Dedifferentiated amniotic fluid mesenchymal stem cell (primary cell): ENCODE results near the gene FAR2.
A peak's percentile ranks its signal among the peaks of the same experiment; 100 is the strongest.
"Not testable (repeated sequence)": the region's sequence is repeated elsewhere in the genome, so short reads cannot be mapped to it uniquely, and the experiment has no call there.

Experiments
- DNase-seq: peaks from one replicate; pipeline ENCODE4 v3.0.0-alpha.2; 2016; ENCODE audit errors: extremely low spot score

Gene FAR2

DNA sequence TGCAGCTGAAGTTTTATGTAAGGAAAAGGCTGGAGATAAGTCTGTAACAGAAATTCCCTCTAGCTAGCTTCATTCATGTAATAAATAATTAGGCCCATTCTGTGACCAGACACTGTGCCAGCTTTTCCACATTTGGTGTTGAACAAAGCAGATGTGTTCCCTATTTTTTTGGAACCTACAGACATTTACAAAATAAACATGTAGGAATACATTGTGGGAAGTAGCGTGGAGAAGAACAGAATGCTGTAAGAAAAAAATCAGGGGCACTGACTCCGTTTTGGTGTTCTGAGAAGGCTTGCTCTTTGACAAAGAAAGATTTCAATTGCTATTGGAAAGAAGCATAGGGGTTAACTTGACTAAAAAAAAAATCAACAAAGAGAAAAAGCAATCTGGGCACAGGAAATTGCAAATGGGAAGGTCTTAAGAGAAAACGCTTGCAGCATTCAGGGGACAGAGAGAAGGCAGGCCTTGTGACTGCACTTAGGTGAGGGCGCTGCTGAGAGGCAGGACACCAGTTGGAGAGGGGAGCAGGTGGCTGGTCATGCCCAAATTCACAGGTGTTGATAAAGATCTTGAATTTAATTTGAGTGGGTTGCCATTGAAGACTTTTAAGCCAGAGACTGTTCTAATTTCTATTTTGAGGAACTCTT lies 4.0 kb downstream of the FAR2 start:
- DNase-seq: no peak

DNA sequence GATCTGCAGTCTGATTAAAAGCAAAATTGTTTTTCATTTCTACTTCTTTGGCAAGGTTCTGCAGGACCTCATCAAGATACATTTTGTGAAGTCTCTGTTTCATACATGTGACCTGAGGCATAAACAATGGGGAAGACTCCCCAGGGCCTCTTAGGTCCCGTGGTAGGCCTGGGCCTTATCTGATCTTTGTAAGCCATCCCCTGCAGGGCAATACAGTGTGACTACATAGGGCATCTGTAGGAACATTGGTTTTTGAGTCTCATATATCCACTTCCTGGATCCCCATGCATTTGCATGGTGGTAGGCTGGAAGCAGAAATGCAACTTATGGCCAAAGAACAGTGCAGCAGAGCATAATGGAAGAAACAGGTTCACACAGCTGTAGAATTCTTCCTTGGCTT lies 6.0 kb downstream of the FAR2 start:
- no peak for DNase-seq

DNA sequence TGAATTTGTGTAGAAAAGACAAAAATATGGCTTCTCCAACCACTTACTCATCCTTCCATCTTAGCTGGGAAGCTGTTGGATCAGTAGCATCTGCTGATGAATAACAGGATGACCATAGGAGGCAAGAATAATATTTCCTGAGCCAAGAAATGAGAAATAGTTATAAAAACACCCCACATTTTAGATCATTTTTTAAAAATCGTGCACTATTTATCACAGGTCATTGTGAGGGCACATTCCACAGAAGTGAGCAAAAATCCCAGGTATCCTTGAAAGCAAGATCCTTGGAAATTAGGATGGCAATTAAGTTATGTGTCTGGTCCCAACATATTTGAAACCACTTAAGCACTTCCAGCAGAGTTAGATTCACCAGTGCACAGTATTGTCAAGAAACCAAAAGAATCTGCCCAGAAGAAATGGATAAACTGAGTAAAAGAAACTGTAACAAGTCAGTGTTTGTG lies 8.4 kb downstream of the FAR2 start:
- DNase-seq: no peak

DNA sequence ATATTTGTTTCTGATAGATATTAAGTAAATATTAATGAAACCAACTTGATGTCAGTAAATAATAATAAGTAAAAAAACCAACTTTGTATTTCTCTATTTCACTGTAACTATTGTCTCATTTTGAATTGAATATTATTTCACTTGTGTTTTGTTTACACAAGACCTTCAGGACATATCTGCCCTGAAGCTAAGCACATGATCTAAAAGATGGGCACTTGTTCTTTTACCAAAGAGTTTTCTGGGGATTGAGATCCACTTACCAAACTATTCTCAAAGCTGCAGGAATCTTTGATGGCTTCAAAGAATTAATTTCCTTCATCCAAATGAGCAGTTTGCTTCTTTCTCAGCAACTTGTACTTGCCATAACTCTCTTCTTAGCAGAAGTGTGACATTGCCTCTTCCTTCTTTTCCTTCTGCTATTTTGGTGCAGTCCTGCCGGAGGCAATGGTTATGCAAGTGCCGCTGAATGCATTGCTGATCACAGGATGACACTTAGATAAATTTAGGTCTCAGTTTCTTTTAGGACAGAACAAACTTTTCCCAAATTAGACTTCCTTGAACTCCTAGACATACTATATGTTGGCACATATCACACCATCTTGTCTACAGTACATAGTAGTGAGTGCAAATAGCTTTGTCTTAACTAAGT lies 9.2 kb downstream of the FAR2 start:
- no peak for DNase-seq

DNA sequence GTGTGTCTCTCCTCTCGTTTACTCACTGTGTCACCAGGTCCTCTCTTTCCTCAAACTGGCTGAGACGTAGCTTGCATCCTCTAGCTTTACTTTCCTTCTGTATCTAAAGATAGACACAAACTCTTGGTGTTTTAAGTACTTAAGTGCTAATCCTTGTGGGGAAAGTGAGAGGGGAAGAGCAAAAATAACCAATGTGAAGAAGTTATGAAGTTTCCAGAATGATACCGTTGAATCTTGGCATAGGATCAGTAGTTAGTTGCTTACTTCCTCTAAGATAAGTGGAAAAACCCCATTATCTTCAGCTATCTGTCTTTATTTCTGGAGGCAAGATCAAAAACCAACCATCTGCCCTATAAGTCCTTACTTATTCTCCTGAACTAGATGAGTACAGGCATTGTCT lies 10.6 kb downstream of the FAR2 start:
- DNase-seq: no peak

DNA sequence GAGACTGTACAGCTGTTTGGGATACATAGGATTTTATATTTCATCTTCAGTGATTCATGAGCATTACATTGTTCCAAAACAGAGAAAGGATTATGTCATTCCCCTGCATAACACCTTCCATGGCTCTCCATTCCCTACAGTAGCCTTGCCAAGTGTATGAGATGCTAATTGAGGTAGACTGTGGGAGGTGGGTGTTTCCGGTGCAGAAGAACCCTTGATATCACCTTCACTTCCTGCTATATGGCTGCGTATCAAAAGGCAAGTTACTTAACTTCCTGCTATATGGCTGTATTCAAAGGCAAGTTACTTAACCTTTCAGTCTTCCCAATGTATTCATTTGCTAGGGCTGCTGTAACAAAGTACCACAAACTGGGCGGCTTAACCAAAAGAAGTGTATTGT lies 11.2 kb downstream of the FAR2 start:
- DNase-seq: no peak

DNA sequence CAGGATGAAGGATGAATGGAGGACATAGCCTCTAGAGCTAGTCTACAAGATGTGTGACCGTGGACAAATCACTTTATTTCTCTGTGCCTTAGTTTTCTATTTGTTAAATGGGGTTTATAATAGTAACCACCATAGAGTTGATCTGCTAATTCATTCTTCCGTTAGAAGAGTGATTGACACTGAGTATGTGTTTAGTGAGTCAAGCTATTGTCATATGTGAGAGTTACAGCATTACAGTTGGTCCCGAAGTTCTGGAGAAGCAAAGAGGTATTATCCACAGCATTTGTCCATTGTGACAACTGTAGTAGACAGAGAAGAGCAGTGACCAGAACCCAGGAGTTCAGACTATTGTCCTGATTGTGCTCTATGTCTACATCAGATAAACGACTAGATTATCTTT lies 14.1 kb downstream of the FAR2 start:
- DNase-seq: no peak

DNA sequence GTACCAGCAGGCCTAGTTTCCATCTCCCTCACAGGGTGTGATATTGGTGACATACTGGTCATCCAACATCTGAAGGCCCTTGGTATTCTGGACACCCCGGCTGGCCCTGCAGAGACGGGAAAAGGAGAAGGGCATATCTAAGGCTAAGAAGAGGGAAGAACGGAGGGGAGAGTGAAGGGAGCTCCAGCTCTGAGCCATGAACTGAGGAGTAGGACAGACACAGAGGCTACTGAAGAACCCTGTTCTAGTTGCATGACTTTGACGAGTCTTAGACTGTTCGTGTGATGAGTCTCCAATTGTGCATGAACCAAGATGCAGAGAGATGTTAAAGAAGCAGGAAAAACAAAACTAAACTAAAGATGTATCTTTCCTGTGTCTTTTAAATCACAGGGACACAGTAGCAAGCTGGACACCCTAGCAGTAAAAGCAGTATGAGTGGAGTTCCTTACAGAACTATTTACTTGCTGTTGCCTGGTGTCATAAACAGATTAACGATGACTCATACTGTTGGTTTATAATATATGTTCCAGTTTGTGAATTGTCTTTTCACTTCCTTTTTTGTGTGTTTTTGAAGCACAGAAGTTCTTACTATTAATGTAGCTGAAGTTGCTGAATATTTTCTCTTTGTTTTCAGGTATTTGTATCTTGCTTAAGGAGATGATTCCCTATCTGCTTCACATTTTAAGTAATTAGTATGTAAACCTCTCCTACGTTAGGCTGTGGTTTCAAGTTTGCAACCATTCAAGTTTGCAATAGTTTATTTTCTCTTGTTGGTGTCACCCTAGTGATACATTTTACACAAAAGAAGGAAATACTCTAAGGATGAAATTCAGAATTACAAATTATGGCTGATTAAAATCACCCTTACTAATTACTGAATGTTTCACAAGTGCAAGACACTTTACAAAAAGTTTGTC lies 15.7 kb downstream of the FAR2 start:
- peak; percentile 65 for DNase-seq

DNA sequence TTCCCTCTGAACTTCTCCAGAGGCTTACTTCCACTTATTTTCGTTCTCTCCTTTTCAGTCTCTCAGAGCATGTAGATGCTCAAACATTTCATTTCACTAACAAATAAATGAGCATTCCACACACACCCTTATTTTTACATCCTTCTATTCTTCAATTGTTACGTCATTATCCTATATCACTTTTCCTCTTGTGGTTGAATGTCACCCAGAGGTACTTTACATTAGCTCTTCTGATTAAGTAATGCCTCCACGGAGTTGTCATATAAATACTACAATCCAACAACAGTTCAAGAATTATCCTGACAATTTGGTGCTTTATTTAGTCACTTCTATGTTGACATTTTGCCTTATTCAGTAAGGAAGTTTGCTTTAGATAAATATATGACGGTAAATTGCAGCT lies 18.4 kb downstream of the FAR2 start:
- DNase-seq: no peak

DNA sequence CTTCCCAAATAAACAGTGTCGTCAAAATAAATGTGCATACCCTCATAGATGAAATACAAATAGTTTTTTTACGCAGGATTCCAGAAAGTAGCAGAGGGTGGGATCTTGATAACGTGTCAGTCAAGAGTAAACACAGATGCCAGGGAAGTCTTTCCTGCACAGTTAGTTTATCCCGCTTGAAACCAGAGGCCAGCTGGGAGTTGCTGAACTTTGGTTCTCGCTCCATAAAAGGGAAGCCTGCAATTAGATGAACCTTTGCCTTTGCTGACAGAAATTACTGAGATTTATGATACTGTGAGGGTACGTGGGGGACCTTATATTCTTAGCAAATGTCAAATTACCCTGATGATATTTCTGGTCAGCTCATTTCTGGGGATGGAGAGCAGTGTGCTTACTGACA lies 18.9 kb downstream of the FAR2 start:
- no peak for DNase-seq

DNA sequence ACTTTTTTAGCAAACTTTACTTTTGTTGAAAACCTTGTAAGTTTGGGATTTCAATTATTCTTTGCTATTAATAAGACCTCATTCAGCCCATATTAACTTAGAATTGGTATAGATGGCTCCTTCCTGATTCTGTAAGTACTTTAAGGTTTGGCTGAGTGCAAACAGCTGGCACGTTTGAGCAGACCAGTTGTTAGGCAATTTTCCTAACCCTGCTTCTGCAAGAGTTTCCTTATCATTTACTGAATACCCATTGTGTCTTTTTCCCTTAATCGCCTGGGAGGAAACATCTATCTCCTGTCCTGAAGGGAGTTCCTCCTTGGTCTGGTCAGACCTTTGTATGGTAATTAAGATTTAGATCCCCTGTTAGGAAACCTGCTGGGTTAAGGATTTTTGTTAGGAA lies 20.9 kb downstream of the FAR2 start:
- not testable (repeated sequence) for DNase-seq

DNA sequence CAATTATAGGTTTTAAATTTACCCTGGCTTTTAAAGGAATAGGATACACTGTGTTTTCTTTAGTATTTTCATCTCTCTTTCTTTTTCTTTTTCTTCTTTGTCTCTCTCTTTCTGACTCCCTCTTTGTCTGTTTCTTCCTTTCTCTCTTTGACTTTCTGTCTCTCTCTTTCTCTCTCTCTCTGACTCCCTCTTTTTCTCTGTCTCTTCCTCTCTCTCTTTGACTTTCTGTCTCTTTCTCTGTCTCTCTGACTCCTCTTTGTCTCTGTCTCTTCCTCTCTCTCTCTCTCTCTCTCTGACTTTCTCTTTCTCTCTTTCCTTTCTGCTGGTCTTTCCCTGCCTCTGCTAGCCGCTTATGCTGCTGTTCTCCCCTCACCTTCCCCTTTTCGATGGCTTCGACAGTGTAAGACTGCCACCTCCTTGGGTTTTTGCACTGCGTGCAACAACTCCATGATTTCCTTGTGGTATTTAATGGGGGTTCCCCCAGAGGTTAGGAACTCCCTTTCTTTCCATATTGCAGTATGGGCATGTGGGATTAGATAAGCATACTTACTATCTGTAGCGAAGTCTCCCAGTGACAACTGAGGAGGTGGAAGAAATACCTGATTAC lies 21.5 kb downstream of the FAR2 start:
- not testable (repeated sequence) for DNase-seq

DNA sequence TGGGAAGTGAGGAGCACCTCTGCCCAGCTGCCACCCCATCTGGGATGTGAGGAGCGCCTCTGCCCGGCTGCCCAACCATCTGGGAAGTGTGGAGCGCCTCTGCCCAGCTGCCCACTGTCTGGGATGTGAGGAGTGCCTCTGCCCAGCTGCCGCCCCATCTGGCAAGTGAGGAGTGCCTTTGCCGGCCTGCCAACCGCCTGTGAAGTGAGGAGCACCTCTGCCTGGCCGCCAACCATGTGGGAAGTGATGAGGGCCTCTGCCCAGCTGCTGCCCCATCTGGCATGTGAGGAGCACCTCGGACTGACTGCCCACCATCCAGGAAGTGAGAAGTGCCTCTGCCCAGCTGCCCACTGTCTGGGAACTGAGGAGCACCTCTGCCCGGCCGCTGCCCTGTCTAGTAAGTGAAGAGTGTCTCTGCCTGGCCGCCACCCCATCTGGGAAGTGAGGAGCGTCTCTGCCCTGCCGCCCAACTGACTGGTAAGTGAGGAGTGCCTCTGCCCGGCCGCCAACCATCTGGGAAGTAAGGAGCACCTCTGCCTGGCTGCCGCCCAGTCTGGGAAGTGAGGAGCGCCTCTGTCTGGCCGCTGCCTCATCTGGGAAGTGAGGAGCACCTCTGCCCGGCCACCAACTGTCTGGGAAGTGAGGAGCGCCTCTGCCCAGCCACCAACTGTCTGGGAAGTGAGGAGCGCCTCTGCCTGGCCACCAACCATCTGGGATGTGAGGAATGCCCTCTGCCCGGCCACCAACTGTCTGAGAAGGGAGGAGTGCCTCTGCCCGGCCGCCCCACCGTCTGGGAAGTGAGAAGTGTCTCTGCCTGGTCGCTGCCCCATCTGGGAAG lies 22.6 kb downstream of the FAR2 start:
- DNase-seq: no peak

DNA sequence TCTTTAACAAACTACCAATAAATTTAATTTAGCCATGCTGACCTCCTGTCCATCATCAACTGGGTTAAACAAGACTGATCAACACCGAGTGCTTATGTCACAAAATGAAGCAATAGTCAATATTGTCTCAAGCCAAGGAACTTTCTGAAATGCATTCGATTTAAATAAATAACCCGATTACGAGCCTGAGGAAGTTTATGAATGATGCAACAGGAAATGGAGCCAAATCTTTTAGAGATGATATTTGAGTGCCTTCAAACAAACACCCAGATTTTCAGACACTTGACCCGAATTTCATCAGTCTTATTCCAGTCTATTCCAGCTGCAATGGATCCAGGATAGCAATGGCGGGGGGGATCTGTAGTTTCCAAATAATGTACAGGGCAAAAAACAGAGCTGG lies 27.9 kb downstream of the FAR2 start:
- no peak for DNase-seq

DNA sequence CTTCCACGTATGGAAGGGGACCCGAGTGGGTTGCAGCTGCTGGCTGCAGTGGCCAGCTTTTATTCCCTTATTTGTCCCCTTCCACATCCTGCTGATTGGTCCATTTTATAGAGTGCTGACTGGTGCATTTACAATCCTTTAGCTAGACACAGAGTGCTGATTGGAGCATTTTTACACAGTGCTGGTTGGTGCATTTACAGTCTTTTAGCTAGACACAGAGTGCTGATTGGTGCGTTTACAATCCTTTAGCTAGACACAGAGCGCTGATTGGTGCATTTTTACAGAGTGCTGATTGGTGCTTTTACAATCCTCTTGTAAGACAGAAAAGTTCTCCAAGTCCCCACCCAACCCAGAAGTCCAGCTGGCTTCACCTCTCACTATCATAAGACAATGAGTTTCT lies 33.2 kb downstream of the FAR2 start:
- not testable (repeated sequence) for DNase-seq

DNA sequence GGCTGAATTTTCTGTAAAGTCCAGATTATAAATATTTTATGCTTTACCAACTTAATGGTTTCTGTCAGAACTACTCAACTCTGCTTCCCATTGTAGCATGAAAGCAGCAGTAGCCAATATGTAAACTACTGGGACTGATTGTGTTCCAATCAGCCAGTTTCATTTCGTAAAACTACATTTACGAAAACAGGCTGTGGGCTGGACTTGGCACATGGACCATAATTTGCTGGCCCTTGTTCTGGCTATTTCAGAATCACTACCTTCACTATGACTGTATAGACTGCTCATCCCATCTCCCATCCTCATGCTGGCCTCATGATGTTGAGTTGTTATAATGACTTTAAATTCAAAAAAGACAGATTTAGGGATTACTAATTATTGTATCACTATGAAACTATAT lies 38.7 kb downstream of the FAR2 start:
- DNase-seq: no peak

DNA sequence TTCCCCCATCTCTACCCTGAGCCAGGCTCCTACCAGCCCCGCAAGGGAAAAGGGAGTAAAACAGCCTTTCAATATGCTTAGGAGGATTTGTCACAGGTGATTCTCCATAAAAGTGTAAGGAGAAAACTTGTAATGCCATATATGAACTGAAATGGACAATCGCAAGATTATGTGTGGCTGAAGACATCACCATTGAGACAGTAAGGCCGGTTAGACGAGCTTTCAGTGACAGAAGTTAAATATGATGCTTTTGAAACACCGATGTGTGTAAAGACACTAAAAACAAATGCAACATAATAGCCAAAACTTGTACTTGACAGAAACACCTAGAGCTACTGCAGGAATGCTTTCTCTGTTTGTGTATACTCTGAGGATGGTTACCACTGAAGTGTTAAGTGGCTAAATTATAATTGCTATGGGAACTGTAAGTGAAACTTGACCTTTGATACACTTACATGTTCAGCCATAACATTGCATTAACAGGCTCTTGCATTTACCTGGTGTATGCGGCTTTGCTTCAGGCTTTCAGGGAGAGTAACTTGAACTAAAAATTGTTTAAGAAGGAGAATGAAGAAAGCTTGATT lies 42.3 kb downstream of the FAR2 start:
- DNase-seq: no peak

DNA sequence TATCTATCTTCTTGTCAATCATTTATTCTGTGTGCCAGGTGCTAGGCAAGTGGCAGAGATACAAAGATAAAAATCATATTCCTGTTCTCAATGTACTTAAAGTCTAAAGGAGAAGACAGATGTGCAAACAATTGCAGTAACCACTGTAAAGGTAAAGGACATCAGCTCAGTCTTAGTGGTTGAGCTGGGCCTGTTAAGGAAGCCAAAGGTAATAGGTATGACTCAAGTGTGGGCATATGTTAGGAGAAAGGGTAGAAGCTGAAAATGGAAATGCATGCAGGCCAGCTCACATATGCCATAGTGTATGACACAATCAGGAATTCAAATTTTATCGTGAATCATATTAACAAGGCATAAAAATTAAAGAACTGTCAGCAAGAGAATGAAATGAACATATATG lies 49.8 kb downstream of the FAR2 start:
- no peak for DNase-seq

DNA sequence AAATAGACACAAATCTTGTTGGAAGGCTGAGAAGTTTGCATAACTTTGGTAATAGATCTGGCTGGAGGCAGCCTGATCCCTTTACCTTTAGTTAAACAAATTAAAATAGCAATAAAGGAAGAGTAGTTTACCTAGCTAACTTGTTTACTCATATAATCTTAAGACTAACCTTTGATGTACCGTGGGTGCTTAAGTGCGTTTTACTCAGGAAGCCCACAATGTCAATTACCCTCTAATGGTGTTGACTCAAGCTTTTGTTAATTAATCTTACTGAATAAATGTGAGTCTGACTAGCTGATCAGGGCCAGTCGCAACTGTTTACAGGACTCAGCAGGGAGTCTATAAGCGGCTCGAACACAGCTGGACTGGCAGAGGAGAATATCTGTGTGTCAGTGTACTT lies 51.5 kb downstream of the FAR2 start:
- no peak for DNase-seq

DNA sequence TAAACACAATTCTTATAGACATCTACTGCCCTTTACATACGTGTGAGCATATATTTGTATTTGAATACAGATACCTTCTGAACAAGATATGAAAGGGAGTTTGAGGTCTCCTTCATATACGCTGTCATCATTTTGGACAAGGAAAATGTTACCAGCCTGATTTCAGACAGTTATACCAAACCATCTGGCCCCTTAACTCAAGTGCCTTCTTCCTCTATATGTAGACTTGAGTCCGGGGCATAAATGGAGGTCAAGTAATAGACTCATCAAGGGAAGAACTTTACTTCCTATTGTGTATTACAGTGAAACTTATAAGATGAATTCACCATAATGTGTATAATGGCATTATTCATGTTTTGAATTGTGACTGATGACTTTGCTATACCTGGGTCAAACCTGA lies 52.2 kb downstream of the FAR2 start:
- no peak for DNase-seq

DNA sequence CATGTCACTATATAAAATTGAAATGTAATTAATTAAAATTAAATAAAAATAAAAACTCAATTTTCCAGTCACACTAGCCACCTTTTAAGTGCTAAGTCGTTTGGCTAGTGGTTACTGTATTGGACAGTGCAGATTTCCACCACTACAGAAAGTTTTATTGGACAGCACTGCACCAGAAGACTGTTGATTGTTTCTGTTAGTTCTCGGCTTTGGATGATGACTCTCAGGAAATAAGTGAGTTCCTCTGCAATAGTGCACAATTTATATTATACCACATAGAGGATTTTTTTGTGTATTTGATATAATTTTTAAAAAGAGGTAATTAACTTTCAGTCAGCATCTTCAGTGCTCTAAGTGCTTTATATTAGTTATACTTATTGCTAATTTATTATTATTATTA lies 52.7 kb downstream of the FAR2 start:
- DNase-seq: no peak
